HG02678 (cell line): ENCODE results near the gene BRSK1.

ENCODE experiments used
- ATAC-seq: cut with Tn5 transposase; IDR thresholded peaks from one replicate; pipeline ENCODE4 v1.9.1; 2021; ENCODE audit warnings: mild to moderate bottlenecking, moderate library complexity; ENCODE audit not compliant: unreplicated experiment

The BRSK1 gene

GRCh38 chr19:55283548-55284377 lies at the start of gene BRSK1:
Gene BRSK1, plus strand, starts transcription at chr19:55283997. Its CDS starts 446 bp downstream, at chr19:55284443.
- no peak for ATAC-seq

DNA sequence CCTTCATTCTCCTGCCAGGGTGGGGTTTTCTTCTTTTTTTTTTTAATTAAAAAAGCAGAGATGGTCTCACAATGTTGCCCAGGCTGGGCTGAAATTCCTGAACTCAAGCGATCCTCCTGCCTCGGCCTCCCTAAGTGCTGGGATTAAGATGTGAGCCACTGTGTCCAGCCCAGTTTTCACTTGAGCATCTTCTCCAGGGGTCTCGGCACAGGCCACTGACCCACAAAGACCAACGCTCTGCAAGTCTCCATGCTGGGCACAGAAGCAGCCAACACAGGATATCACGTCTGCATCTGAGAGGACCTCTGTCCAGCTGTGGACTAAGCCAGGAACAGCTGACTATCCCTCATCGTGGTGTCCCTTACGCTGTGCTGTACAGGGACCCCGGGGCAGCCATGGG lies 45.8 kb upstream of the BRSK1 start:
- ATAC-seq: no peak

- ATAC-seq: no peak
These were observed 44.8 kb upstream of the BRSK1 start for GRCh38 chr19:55239004-55239403.

DNA sequence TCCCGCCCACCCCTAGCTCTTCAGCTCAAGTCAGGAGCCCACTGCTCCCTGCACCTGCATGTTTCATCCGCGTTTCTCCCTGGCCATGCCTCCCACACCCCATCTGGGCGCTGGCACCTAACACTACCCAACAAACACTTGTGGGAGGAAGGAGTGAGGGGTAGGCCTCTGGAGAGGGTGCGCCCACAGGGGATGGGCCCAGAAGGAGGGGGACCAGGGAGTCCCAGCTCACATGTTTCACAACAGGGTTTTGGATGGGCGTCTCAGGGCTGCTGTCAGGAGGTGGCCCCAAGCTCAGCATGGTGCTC lies 43.1 kb upstream of the BRSK1 start:
- no peak for ATAC-seq

- no peak for ATAC-seq
These were observed 42.5 kb upstream of the BRSK1 start for GRCh38 chr19:55241143-55241934.

DNA sequence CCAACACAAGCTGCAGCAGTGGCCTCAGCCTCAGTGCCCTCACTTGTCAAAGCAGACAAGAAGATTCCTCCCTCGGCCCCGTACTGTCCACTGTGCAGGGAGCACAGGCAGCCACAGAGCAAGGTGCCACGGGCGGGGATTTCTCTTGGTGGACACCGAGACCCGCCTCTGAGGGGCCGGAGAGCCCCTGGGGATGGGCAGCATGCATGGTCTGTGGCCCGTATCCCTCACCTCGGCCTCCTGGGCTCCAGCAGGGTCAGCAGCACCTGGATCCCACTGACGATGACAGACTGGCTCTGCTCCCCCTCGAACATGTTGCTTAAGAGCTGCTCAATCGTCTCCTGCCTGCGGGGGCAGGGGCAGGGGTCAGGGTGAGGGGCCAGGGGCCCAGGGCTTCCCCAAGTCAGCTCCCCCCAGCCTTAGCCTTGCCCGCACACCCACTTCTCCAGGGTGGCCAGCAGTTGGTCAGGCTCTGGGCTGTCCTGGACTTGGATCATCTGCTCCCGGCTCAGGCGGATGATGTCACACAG lies 41.8 kb upstream of the BRSK1 start:
- ATAC-seq: no peak

- no peak for ATAC-seq
These were observed 41.3 kb upstream of the BRSK1 start for GRCh38 chr19:55242517-55242916.

DNA sequence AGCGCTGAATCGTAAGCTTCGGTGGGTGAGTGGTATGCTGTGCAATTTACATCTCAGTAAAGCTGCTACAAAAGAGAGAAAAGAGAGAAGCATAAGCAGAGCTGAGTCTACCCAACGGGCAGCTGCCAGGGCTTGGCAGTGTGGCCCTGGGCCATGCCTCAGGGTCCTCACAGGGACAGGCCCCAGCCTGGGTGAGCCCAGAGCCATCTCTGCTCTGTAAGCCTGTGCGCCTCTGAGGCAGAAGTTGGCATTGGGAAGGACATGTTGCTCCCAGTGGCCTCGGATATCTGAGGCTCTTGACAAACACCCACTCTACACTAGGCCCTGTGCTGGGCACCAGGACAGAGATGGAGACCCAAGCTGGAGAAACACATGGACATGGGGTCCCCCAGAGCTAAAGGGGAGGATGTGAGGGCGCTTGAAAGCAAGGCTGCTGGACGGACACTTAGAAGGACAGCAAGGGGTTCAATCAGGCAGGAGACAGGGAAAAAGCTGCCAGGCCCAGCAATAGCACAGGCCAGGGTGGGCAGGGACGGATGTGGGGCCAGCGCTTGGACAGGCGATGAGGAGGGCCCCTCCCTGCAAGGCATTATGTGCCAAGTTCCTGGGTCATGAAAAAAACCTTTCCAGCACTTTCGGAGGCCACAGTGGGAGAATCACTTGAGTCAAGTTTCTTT lies 39.7 kb upstream of the BRSK1 start:
- ATAC-seq: no peak

- no peak for ATAC-seq
These were observed 38.4 kb upstream of the BRSK1 start for GRCh38 chr19:55245236-55245904.

GRCh38 chr19:55246462-55247451 lies 37.0 kb upstream of the BRSK1 start:
- no peak for ATAC-seq

DNA sequence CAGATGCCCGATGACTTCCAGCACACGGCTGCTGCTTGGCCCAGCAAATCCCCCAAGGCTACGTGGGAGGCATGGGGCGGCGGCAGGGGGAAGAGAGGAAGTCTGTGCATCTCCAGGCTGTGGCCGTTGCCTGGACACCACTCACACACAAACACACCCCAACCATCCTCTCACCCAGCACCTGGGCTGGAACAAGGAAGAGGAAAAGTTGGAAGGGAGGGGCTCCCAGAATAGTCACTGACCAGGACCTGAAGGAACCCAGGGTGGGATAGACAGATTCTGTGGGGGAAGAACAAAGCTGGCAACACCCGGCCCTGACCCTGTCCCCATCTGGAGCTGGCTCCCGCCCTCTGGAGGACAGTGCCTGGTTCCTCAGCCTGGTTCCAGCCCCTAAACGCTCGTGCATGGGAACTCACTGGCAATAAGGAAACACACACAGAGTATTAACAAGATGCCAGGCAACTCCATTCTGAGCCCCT lies 36.1 kb upstream of the BRSK1 start:
- ATAC-seq: no peak

GRCh38 chr19:55248166-55248675 lies 35.6 kb upstream of the BRSK1 start:
- no peak for ATAC-seq

DNA sequence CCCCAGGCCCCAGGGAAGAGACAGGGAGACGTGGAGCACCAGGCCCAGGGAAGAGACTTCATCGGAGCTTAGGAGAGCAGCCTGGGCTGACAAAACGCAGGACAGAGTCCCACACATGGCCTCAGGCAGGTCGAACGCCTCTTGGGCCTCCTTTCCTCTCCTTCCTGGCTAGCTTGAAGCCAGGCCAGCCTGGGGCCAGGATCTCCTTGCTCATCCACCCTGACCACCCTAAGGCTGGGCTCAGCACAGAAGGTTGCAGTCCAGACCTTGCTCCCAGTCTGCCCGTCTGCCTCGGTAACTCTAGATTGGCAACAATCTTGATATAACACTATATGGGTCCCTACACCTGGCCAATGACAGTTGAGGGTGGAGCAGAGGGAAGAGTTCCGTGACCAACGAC lies 35.1 kb upstream of the BRSK1 start:
- ATAC-seq: no peak

- no peak for ATAC-seq
These were observed 34.0 kb upstream of the BRSK1 start for GRCh38 chr19:55249841-55250240.

DNA sequence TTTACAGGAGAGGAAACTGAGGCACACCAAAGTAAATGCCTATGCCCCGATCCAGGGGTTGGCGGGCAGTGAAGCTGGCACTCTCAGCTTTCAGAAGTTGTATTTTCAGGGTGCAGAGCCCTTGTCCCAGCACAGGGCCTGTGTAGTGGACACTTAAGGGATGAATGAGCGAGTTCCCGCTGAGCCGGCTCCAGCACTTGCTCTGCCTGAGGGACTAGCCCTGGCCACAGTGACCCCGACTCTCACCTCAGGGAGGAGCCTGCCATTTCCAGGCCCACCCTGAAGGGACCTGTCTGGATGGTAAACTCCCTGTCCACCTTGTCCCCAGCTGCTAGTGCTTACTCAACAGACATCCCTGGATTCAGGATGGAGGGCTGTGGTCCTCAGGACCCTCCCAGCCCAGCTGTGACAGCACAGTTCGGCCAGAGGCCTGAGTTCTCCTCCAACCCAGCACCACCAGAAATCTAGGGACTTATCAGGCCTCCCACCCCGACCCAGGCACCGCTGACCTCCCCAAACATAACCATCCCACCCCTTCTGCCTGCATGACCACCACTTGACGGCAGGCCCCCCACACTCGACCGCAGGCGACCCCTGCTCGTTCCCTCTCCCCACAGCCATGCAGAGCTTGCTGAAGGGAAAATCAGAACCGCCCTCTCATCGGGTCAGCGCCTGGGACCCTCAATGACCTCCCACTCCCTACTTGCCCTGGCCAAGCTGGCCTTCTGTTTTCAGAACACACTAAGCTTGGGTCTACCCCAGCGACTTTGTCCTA lies 33.3 kb upstream of the BRSK1 start:
- no peak for ATAC-seq

DNA sequence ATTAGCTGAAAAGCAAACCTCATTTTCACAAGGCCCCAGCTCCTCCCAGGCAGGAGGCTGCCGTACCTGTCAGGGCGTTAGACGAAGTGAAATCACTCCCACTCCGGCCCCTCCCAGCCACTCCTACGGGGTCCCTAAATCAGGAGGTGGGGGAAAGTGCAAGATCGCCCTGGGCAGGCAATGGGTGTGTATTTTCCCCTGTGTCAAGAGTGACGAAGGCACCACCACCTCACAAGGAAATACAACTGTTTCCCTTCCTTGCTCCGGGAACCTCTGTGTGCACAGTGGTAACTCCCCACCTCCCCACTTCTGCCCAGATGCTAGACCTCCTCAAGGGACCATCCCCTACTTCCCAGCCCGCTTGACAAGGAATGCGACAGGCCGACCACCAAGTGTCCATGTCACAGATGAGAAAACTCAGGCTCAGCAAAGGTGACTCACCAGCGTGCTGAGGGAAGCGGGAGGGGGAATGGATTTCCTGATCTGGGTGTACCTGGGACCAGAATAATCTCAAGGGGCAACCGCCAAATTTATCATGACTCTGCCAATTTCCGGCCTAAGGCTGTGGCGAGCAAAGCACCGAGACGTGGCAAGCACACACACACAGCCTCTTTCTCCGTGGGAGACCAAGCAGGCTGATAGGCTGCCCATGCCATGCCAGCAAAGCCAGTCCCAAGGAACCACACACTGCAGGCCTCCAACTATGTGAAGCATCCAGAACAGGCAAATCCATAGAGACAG lies 32.3 kb upstream of the BRSK1 start:
- no peak for ATAC-seq

- no peak for ATAC-seq
These were observed 30.8 kb upstream of the BRSK1 start for GRCh38 chr19:55252760-55253663.
